Gastroesophageal sphincter (tissue), 4 donors: ENCODE results near the gene OR7A17. TPM values are rescaled to one million over a fixed set of nuclear protein-coding genes. Genes with fewer than 3 reads are reported as not detected.

Experiments used
- ATAC-seq: fragments of 150-250 bp; one replicate; pipeline ENCODE4 v1.9.1; 2016; ENCODE audit warnings: mild to moderate bottlenecking, moderate library complexity
- H3K27ac ChIP-seq, 4 donors: fragments of 200-600 bp; sonication (generic) in 3 of 4; 1 replicate in 3 of 4; 2 replicates in 1 of 4; pipeline ENCODE4 v1.5.1; 2016 to 2019
- H3K27me3 ChIP-seq: fragments of 200-600 bp; sonication (generic); one replicate; pipeline ENCODE4 v1.5.1; 2019
- H3K36me3 ChIP-seq, 2 donors: fragments of 200-600 bp; sonication (generic); one replicate each; pipeline ENCODE4 v1.5.1; 2019; ENCODE audit warnings: control low read depth in 1 of 2
- H3K4me1 ChIP-seq, 3 donors: fragments of 200-600 bp; sonication (generic); 1 replicate in 2 of 3; 2 replicates in 1 of 3; pipeline ENCODE4 v1.5.1; 2016 to 2019; ENCODE audit warnings: control low read depth in 2 of 3
- H3K4me3 ChIP-seq, 2 donors: fragments of 200-600 bp; sonication (generic); one replicate each; pipeline ENCODE4 v1.5.1; 2019; ENCODE audit warnings: mild to moderate bottlenecking in 1 of 2, moderate library complexity in 1 of 2
- H3K9me3 ChIP-seq, 3 donors: fragments of 200-600 bp; sonication (generic); one replicate each; pipeline ENCODE4 v1.5.1; 2017 to 2019; ENCODE audit warnings: control low read depth in 2 of 3
- EP300 ChIP-seq: sonication (generic); formaldehyde crosslinking; IDR thresholded peaks from one replicate; pipeline ENCODE4 v1.6.1; 2017; ENCODE audit warnings: antibody characterized with exemption, mild to moderate bottlenecking
- POLR2A ChIP-seq, 2 donors: fragments of 450-650 bp; IDR thresholded peaks; one replicate each; pipeline ENCODE4 v1.6.1; 2017; ENCODE audit warnings: antibody characterized with exemption in 2 of 2, mild to moderate bottlenecking in 2 of 2, moderate library complexity in 1 of 2
- POLR2AphosphoS5 ChIP-seq: sonication (generic); formaldehyde crosslinking; IDR thresholded peaks from one replicate; pipeline ENCODE4 v1.6.1; 2017; ENCODE audit warnings: antibody characterized with exemption
- WGBS, 2 donors: methylation state at CpG; one replicate each; pipeline ENCODE4 v1.1.5; 2018; ENCODE audit warnings: low coverage in 1 of 2; 5-methylcytosine and 5-hydroxymethylcytosine counted together
- total RNA-seq, 4 donors: library from RNA; depleted of rRNA; stranded (reverse); fragments of >200 nt; gene quantifications; one replicate each; pipeline ENCODE4 v1.1.0, GENCODE V29; 2016
- TF ChIP-seq, protein P1 (sequence below), 4 experiments: fragments of 200-600 bp in 2 of 4; fragments of 450-650 bp in 2 of 4; sonication (generic) in 1 of 4; IDR thresholded peaks; one replicate each; pipeline ENCODE4 v1.5.1; 2017 to 2019; ENCODE audit warnings: antibody characterized with exemption in 4 of 4, mild to moderate bottlenecking in 2 of 4, moderate library complexity in 2 of 4

OR7A17 gene
- total RNA-seq, 4 donors from 2014 or later = not detected

GRCh38 chr19:14901675-14902260 is 15.8 kb upstream of the OR7A17 start:
- Histone ChIP-seq H3K4me3 (no peak overlapping the region), H3K36me3 (no peaks in the 10 kb centered on the region), H3K27ac (no peak overlapping the region), H3K27me3 (peaks cover 50% of the 10 kb centered on the region), H3K4me1 (no peaks in the 10 kb centered on the region), H3K9me3 (no peaks in the 10 kb centered on the region)
- TF ChIP-seq POLR2A (IDR thresholded peaks at IDR 0.05) (no peak), EP300 (no peak), POLR2AphosphoS5 (no peak)
- TF ChIP-seq, protein P1, sequence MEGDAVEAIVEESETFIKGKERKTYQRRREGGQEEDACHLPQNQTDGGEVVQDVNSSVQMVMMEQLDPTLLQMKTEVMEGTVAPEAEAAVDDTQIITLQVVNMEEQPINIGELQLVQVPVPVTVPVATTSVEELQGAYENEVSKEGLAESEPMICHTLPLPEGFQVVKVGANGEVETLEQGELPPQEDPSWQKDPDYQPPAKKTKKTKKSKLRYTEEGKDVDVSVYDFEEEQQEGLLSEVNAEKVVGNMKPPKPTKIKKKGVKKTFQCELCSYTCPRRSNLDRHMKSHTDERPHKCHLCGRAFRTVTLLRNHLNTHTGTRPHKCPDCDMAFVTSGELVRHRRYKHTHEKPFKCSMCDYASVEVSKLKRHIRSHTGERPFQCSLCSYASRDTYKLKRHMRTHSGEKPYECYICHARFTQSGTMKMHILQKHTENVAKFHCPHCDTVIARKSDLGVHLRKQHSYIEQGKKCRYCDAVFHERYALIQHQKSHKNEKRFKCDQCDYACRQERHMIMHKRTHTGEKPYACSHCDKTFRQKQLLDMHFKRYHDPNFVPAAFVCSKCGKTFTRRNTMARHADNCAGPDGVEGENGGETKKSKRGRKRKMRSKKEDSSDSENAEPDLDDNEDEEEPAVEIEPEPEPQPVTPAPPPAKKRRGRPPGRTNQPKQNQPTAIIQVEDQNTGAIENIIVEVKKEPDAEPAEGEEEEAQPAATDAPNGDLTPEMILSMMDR (IDR thresholded peaks at IDR 0.05) = no peak
- WGBS, 2 donors = 17 to 80% methylated on average over 1 to 2 of the region's 2 CpGs
- no peak for ATAC-seq

DNA sequence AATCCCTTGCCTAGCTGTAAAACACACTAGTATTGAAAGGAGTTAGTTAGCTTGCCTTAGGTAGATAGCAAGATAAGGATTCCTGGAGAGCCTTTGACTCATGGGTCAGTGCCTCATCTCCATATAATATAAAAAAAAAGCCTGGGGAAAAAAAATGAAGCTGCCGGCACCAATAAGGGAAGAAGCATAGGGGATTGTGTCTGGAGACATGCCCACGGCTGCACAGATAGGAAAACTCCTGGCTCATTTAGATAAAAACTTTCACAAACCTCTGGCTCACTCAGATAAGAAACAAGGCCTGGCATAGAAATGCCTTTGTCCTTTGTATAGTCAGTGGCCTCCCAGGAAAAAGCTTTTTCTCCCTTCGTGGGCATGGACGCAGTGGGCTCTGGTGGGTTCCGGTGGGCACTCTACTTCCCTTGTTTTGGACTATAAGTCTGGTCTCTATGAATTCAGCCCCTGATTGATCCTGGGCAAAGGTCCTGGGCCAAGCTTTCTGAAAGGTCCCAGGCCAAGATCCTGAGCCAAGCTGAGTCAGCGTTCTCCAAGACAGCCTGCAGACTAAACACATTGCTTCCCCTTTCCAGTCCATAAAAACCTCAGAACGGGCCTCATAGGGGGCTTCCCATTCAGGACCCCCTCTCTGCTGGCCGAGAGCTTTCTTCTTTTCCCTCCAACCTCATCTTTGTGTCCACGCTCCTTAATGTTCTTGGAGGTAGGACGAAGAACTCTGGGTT is 4.9 kb upstream of the OR7A17 start:
- H3K27me3 ChIP-seq = peaks cover 35% of the 10 kb centered on the region
- H3K36me3 ChIP-seq = no peaks in the 10 kb centered on the region
- 58 to 60% methylated on average over 2 to 8 of the region's 10 CpGs for WGBS, 2 donors
- H3K4me3 ChIP-seq = no peak overlapping the region
- TF ChIP-seq, protein P1 (IDR thresholded peaks at IDR 0.05) = no peak
- no peak for TF ChIP-seq POLR2A (IDR thresholded peaks at IDR 0.05)
- TF ChIP-seq POLR2AphosphoS5 = no peak
- no peak for TF ChIP-seq EP300
- peaks cover 0 to 6% (median 0%) of the 10 kb centered on the region in 3 donors for H3K4me1 ChIP-seq
- no peak for ATAC-seq
- peaks cover 0 to 3% (median 0%) of the 10 kb centered on the region in 3 donors for H3K9me3 ChIP-seq
- H3K27ac ChIP-seq = no peak overlapping the region

- no peaks in the 10 kb centered on the region for H3K36me3 ChIP-seq
- no peak overlapping the region for H3K27ac ChIP-seq
- H3K4me1 ChIP-seq = peaks cover 0 to 6% (median 0%) of the 10 kb centered on the region in 3 donors
- H3K4me3 ChIP-seq = no peak overlapping the region
- TF ChIP-seq EP300 (no peak), POLR2A (IDR thresholded peaks at IDR 0.05) (no peak), POLR2AphosphoS5 (no peak)
- TF ChIP-seq, protein P1 (IDR thresholded peaks at IDR 0.05) = no peak
- H3K9me3 ChIP-seq = peaks cover 0 to 3% (median 0%) of the 10 kb centered on the region in 3 donors
- 70% methylated on average over 3 of the region's 3 CpGs for WGBS, 2 donors
- H3K27me3 ChIP-seq = peaks cover 30% of the 10 kb centered on the region
- no peak for ATAC-seq
Measured at GRCh38 chr19:14889994-14890642, 4.2 kb upstream of the OR7A17 start.

DNA sequence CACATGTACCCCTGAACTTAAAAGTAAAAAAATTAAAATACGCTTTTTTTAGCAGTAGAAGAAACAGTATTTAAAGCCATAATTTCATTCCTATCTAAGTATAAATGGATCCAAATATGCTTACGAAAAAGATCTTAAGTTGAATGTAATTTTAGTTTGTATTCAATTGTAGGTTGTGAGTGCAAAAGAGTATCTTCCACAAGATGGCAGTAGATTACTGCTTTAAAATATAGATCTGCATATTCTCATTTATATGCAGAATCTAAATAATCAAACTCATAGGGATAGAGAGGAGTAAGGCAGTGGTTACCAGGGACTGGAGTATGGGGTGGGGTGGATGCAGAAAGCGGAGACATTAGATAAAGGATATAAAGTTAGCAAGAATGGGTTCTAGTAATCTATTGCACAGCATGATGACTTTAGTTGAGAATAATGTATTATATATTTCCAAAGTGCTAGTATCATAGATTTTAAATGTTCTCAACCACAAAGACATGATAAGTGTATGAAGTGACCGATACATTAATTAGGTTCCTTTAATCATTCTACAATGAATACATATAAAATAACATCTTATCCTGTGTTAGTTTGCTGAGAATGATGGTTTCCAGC is 14.2 kb downstream of the OR7A17 start:
- 75 to 88% methylated on average over 4 of the region's 4 CpGs for WGBS, 2 donors
- TF ChIP-seq POLR2A (IDR thresholded peaks at IDR 0.05) (no peak), POLR2AphosphoS5 (no peak), EP300 (no peak)
- TF ChIP-seq, protein P1 (IDR thresholded peaks at IDR 0.05) = no peak
- H3K27ac ChIP-seq = no peak overlapping the region
- no peaks in the 10 kb centered on the region for H3K36me3 ChIP-seq
- H3K9me3 ChIP-seq = peaks cover 0 to 8% (median 0%) of the 10 kb centered on the region in 3 donors
- H3K27me3 ChIP-seq = peaks cover 24% of the 10 kb centered on the region
- no peak overlapping the region for H3K4me3 ChIP-seq
- no peaks in the 10 kb centered on the region for H3K4me1 ChIP-seq
- ATAC-seq = no peak
